CD4-positive, alpha-beta T cell (primary cell): ENCODE data around the gene SLC8A2. TPM values are rescaled to one million over a fixed set of nuclear protein-coding genes. Genes with fewer than 3 reads are reported as not detected.
A peak's percentile ranks its signal among the peaks of the same experiment; 100 is the strongest.

Source experiments
- ATAC-seq: fragments of 200-7000 bp; cut with Tn5 transposase; one replicate; pipeline ENCODE4 v1.10.0; 2022; ENCODE audit warnings: mild to moderate bottlenecking; ENCODE audit not compliant: poor library complexity
- CTCF ChIA-PET: fragments of 350-600 bp; sonication (Branson Sonifier 250); formaldehyde crosslinking; loops from one replicate; lab custom pipeline; 2021; ENCODE audit warnings: antibody characterized with exemption, inconsistent platforms; lab: Charles Lee
- POLR2A ChIA-PET: fragments of 350-600 bp; sonication (Branson Sonifier 250); formaldehyde crosslinking; loops from one replicate; lab custom pipeline; 2021; ENCODE audit warnings: antibody characterized with exemption, inconsistent platforms; lab: Charles Lee
- DNase-seq, 14 experiments: peaks; one replicate each; pipeline ENCODE4 v3.0.0-alpha.2; 2013 to 2020; ENCODE audit warnings: mixed read lengths in 2 of 14
- H3K27ac ChIP-seq, 2 donors: one replicate each; pipeline versions ENCODE4 v1.5.1 to v1.7.0; 2013; ENCODE audit warnings: low read length in 2 of 2, low read depth in 1 of 2, mild to moderate bottlenecking in 1 of 2
- H3K27me3 ChIP-seq, 2 experiments: 1 replicate in 1 of 2; 2 replicates in 1 of 2; pipeline versions ENCODE4 v1.6.1 to v1.7.0; 2013; ENCODE audit warnings: low read length in 2 of 2, control low read depth in 1 of 2, mild to moderate bottlenecking in 1 of 2, moderate library complexity in 1 of 2; ENCODE audit not compliant: insufficient read depth in 2 of 2, control insufficient read depth in 1 of 2
- H3K36me3 ChIP-seq: one replicate; pipeline ENCODE4 v1.6.1; 2013; ENCODE audit warnings: low read length, control low read depth; ENCODE audit not compliant: insufficient read depth
- H3K4me1 ChIP-seq: one replicate; pipeline ENCODE4 v1.6.1; 2013; ENCODE audit warnings: low read length, control low read depth; ENCODE audit not compliant: insufficient read depth
- H3K4me3 ChIP-seq: one replicate; pipeline ENCODE4 v1.5.1; 2013; ENCODE audit warnings: mild to moderate bottlenecking, low read length, moderate library complexity
- H3K9me3 ChIP-seq, 2 experiments: 1 replicate in 1 of 2; 2 replicates in 1 of 2; pipeline versions ENCODE4 v1.6.1 to v1.7.0; 2013; ENCODE audit warnings: low read length in 2 of 2, mild to moderate bottlenecking in 2 of 2, control low read depth in 1 of 2, moderate library complexity in 1 of 2; ENCODE audit not compliant: control insufficient read depth in 1 of 2, insufficient read depth in 1 of 2
- H3K27ac Mint-ChIP-seq: one replicate; pipeline ENCODE4 v1.8.0; 2020; ENCODE audit warnings: mixed read lengths
- H3K27me3 Mint-ChIP-seq: one replicate; pipeline ENCODE4 v1.8.0; 2021; ENCODE audit warnings: mixed read lengths
- H3K36me3 Mint-ChIP-seq: one replicate; pipeline ENCODE4 v1.8.0; 2021; ENCODE audit warnings: low read depth, mixed read lengths
- H3K4me1 Mint-ChIP-seq: one replicate; pipeline ENCODE4 v1.8.0; 2021; ENCODE audit warnings: low read depth, mixed read lengths
- H3K4me3 Mint-ChIP-seq: one replicate; pipeline ENCODE4 v1.8.0; 2020; ENCODE audit warnings: mild to moderate bottlenecking, mixed read lengths
- H3K9me3 Mint-ChIP-seq: one replicate; pipeline ENCODE4 v1.8.0; 2020; ENCODE audit warnings: mixed read lengths
- intact Hi-C, 2 experiments: fragments of 100-400 bp; cut with DNase I in 1 of 2; cut with micrococcal nuclease in 1 of 2; formaldehyde crosslinking; loops; one replicate each; pipeline versions ENCODE4 v1.15.1 to v1.9.0; 2023 to 2025; cut with DNase I, micrococcal nuclease
- total RNA-seq, 174 experiments: library from RNA in 2 of 174; stranded (reverse) in 2 of 174; gene quantifications; one replicate each; pipeline ENCODE4 v1.2.3 and lab custom pipeline; 2021 to 2026
- TF ChIP-seq, protein P1 (sequence below): fragments of 200-600 bp; IDR thresholded peaks from one replicate; pipeline ENCODE4 v1.8.0; 2022; ENCODE audit warnings: antibody characterized with exemption, mild to moderate bottlenecking

Gene SLC8A2
- total RNA-seq, 2 experiments from 2014 or later = not detected

DNA sequence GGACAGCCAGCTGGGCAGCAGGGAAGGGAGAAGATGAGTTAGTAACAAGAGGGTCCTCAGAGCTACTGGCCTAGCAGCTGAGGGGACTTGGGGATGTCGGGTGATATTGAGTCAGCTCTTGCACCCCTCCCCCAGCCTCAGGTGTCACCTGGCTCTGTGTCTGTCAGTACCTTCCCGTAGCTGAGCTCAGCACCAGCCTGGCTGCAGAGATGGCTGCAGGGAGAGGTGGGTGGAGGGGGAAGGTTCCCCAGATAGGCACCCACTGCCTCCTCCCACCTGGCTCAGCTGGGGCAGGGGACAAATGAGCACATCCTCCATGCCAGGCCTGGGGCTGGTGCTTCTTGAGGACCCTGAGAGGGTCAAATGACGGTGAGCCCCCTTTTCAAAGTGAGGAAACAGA lies 19.2 kb upstream of the SLC8A2 start:
- peaks cover 10% of the 10 kb centered on the region for H3K4me1 ChIP-seq
- peak overlapping the region; percentile 39 for H3K27ac Mint-ChIP-seq
- POLR2A ChIA-PET = no interaction called here
- no peaks in the 10 kb centered on the region for H3K9me3 Mint-ChIP-seq
- peaks cover 59% of the 10 kb centered on the region for H3K36me3 Mint-ChIP-seq
- TF ChIP-seq, protein P1, sequence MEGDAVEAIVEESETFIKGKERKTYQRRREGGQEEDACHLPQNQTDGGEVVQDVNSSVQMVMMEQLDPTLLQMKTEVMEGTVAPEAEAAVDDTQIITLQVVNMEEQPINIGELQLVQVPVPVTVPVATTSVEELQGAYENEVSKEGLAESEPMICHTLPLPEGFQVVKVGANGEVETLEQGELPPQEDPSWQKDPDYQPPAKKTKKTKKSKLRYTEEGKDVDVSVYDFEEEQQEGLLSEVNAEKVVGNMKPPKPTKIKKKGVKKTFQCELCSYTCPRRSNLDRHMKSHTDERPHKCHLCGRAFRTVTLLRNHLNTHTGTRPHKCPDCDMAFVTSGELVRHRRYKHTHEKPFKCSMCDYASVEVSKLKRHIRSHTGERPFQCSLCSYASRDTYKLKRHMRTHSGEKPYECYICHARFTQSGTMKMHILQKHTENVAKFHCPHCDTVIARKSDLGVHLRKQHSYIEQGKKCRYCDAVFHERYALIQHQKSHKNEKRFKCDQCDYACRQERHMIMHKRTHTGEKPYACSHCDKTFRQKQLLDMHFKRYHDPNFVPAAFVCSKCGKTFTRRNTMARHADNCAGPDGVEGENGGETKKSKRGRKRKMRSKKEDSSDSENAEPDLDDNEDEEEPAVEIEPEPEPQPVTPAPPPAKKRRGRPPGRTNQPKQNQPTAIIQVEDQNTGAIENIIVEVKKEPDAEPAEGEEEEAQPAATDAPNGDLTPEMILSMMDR = no peak
- H3K4me3 ChIP-seq = no peak overlapping the region
- peaks cover 59% of the 10 kb centered on the region for H3K36me3 ChIP-seq
- ATAC-seq (no peak), DNase-seq (no peak)
- H3K27ac ChIP-seq = no peak overlapping the region
- CTCF ChIA-PET = no interaction called here
- H3K27me3 ChIP-seq = no peaks in the 10 kb centered on the region
- no peaks in the 10 kb centered on the region for H3K9me3 ChIP-seq
- H3K4me1 Mint-ChIP-seq = peaks cover 19% of the 10 kb centered on the region
- H3K4me3 Mint-ChIP-seq = no peak overlapping the region
- intact Hi-C loops = no loop called here
- no peaks in the 10 kb centered on the region for H3K27me3 Mint-ChIP-seq

- Histone ChIP-seq H3K27me3 (no peaks in the 10 kb centered on the region), H3K27ac (no peak overlapping the region), H3K9me3 (no peaks in the 10 kb centered on the region), H3K4me1 (peaks cover 15% of the 10 kb centered on the region), H3K4me3 (no peak overlapping the region), H3K36me3 (peaks cover 53% of the 10 kb centered on the region)
- Mint-ChIP-seq H3K4me3 (no peak overlapping the region), H3K27me3 (no peaks in the 10 kb centered on the region), H3K36me3 (peaks cover 55% of the 10 kb centered on the region), H3K27ac (no peak overlapping the region), H3K4me1 (peaks cover 22% of the 10 kb centered on the region), H3K9me3 (no peaks in the 10 kb centered on the region)
- ATAC-seq (no peak), DNase-seq (no peak)
- TF ChIP-seq, protein P1 = no peak
- intact Hi-C loops = no loop called here
- ChIA-PET POLR2A (no interaction called here), CTCF (no interaction called here)
Observed at GRCh38 chr19:47490031-47490430, 18.3 kb upstream of the SLC8A2 start.

DNA sequence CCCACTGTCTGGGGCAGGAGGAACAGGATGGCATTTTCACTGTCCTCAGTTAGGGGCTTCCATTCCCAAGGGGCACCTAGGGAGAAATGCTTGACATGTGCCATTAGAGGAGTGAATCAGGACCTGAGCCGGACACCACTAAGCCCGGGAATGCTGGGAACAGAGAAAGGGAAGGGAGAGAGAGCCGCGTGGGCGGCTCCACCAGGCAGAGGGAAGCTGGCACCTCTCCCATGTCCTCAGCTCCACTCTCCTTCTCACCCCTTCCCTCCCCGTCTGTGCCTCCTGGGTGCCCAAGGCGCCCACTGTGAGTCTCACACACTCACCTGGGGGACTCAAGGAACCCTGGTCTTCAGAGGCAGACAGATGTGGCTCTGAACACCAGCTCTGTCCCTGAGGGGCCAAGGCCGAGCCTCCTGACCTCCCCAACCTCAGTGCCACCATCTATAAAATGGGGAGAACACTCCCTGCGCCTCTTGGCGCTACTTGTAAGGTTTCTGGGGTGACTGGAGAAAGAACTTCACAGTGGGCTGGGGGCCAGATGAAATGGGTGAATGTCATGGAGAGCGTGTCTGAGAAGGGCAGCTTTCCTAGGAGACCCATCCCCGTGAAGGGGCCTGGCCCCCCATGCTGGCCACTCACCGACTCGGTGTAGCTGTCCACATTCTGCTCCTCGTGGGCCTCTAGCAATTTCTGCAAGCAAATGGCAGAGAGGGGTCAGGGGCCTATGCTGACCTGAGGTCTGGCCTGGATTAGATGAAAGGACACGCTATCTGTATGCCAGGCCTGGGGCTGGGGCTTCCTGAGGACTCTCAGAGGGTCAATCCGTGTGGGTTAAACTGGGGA lies 17.6 kb upstream of the SLC8A2 start:
- H3K36me3 Mint-ChIP-seq = peaks cover 56% of the 10 kb centered on the region
- intact Hi-C loops = no loop called here
- H3K9me3 ChIP-seq = no peaks in the 10 kb centered on the region
- no peak for ATAC-seq
- ChIA-PET POLR2A (interaction anchor here (0.6 to 0.9 kb wide), 2 partner anchors 19 to 61 kb away, joined by 3 read pairs; no protein-coding TSS in a partner anchor), CTCF (interaction anchor here (0.8 kb wide), 1 partner anchor 26 kb away, joined by 3 read pairs; the partner anchor contains the start of gene NAPA)
- no peaks in the 10 kb centered on the region for H3K27me3 ChIP-seq
- H3K4me3 ChIP-seq = no peak overlapping the region
- no peaks in the 10 kb centered on the region for H3K9me3 Mint-ChIP-seq
- peaks cover 28% of the 10 kb centered on the region for H3K4me1 Mint-ChIP-seq
- H3K36me3 ChIP-seq = peaks cover 53% of the 10 kb centered on the region
- TF ChIP-seq, protein P1 = no peak
- no peak overlapping the region for H3K27ac ChIP-seq
- H3K27ac Mint-ChIP-seq = no peak overlapping the region
- H3K4me3 Mint-ChIP-seq = no peak overlapping the region
- H3K27me3 Mint-ChIP-seq = no peaks in the 10 kb centered on the region
- DNase-seq = no peak
- H3K4me1 ChIP-seq = peaks cover 23% of the 10 kb centered on the region
